WI38 (cell line): Measurements from ENCODE around the gene TRABD2B.
A peak's percentile ranks its signal among the peaks of the same experiment; 100 is the strongest.

Experiments used
- H3K4me3 ChIP-seq: 2 replicates; pipeline ENCODE4 v1.5.1; 2011; ENCODE audit warnings: low read depth, mild to moderate bottlenecking, control low read depth, low read length
- TF ChIP-seq, protein P1 (sequence below): IDR thresholded peaks from 2 replicates; pipeline ENCODE4 v1.5.1; 2012; ENCODE audit warnings: low read depth, mild to moderate bottlenecking, control low read depth, low read length

TRABD2B gene

GRCh38 chr1:47997289-47998200 is at the start of gene TRABD2B:
Gene TRABD2B (minus strand): TSS chr1:47997385.
- H3K4me3 ChIP-seq = peak within 1 kb of the TSS; percentile 51
- TF ChIP-seq, protein P1, sequence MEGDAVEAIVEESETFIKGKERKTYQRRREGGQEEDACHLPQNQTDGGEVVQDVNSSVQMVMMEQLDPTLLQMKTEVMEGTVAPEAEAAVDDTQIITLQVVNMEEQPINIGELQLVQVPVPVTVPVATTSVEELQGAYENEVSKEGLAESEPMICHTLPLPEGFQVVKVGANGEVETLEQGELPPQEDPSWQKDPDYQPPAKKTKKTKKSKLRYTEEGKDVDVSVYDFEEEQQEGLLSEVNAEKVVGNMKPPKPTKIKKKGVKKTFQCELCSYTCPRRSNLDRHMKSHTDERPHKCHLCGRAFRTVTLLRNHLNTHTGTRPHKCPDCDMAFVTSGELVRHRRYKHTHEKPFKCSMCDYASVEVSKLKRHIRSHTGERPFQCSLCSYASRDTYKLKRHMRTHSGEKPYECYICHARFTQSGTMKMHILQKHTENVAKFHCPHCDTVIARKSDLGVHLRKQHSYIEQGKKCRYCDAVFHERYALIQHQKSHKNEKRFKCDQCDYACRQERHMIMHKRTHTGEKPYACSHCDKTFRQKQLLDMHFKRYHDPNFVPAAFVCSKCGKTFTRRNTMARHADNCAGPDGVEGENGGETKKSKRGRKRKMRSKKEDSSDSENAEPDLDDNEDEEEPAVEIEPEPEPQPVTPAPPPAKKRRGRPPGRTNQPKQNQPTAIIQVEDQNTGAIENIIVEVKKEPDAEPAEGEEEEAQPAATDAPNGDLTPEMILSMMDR = peak; percentile 95

DNA sequence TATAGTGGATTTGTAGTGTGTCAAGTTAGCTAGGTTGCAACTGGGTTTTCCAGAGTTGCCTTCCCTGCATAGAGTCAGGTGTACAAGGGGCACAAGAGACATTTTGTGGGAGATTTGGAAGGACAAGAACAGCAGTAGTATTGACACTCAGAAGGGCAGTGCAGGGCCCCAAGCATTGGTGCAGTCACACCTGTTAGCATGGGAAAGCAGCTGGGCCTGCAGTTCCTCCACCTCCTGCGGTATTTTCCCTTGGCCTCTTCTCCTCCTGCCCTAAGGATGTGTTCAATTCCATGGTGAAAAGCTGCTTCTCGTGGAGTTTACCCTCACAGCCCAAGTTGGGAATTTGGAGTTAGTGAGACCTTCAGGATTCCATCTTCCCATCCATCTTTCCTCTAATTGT is 47.1 kb upstream of the TRABD2B start:
- TF ChIP-seq, protein P1 = no peak
- H3K4me3 ChIP-seq = no peak overlapping the region

GRCh38 chr1:48043622-48044021 is 46.4 kb upstream of the TRABD2B start:
- TF ChIP-seq, protein P1 = no peak

DNA sequence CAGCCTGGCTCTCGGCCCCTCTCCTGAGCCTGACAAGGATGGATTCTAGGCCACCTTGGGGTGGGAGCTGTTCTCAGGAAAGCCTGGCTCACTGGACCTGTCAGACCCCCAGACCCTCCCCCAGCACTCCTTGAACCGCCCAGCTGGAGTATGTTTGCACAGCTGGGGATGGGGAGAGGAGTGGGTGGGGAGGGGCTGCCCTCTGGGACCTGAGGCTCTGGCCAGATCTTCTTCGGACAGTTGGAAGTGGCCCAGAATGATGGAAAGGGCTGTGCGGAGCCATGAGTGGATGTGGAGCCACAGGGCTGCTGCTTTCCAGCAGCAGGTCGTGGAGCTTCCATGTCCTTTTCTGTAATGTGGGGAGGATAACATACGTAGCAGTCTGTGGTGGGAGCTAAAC is 43.0 kb upstream of the TRABD2B start:
- TF ChIP-seq, protein P1 = no peak
- no peak overlapping the region for H3K4me3 ChIP-seq

More at GRCh38 chr1:48043622-48044021, 46.4 kb upstream of the TRABD2B start:
- H3K4me3 ChIP-seq = no peak overlapping the region

- no peak overlapping the region for H3K4me3 ChIP-seq
- TF ChIP-seq, protein P1 = no peak
Observed at GRCh38 chr1:48039088-48040054, 42.2 kb upstream of the TRABD2B start.

- H3K4me3 ChIP-seq = no peak overlapping the region
- TF ChIP-seq, protein P1 = no peak
Observed at GRCh38 chr1:48038270-48038767, 41.1 kb upstream of the TRABD2B start.
